Left renal cortex interstitium (tissue), 4 donors: Measurements from ENCODE around the gene RNF130. TPM values are rescaled to one million over a fixed set of nuclear protein-coding genes. Genes with fewer than 3 reads are reported as not detected.
"Not testable (repeated sequence)": the region's sequence is repeated elsewhere in the genome, so short reads cannot be mapped to it uniquely, and the experiment has no call there.

ENCODE experiments used
- DNase-seq, 4 donors: peaks; one replicate each; pipeline ENCODE4 v3.0.0-alpha.2; 2013; ENCODE audit warnings: low read depth in 4 of 4, low spot score in 2 of 4, missing footprints in 1 of 4
- polyA plus RNA-seq, 4 donors: library from polyadenylated mRNA; unstranded; fragments of 120-200 nt; gene quantifications; one replicate each; pipeline ENCODE4 v1.2.1, GENCODE V29; 2013; ENCODE audit not compliant: insufficient read length in 4 of 4

The RNF130 gene
- polyA plus RNA-seq, 4 donors = 71.0 to 77.0 (median 74.7) TPM

DNA sequence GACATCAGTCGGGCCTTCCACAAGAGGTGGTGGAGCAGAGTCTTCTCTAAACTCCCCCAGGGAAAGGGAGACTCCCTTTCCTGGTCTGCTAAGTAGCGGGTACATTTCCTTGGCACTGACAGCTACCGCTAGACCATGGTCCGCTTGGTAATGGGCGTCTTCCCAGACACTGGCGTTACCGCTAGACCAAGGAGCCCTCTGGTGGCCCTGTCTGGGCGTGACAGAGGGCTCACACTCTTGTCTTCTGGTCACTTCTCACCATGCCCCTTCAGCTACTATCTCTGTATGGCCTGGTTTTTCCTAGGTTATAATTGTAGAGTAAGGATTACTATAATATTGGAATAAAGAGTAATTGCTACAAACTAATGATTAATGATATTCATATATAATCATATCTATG, 81.0 kb downstream of the RNF130 start:
- DNase-seq = not testable (repeated sequence)

DNA sequence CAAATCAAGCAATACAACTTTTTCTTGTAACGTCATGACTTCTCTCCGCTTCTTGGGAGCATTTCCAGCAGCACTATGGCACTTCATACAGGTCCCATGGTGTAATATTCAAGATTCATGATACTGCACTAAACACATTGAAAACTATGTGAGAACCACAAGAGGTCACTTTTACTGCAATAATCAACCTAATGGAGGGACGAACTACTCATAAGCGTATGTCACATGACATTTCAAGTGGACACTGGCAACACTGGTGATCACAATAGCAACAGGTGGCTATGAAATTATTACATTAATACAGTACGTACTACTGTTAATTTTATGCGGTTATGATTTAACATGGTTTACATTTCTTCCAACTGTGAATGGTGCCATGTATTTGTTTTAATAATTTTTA, 85.2 kb downstream of the RNF130 start:
- DNase-seq = no peak

DNA sequence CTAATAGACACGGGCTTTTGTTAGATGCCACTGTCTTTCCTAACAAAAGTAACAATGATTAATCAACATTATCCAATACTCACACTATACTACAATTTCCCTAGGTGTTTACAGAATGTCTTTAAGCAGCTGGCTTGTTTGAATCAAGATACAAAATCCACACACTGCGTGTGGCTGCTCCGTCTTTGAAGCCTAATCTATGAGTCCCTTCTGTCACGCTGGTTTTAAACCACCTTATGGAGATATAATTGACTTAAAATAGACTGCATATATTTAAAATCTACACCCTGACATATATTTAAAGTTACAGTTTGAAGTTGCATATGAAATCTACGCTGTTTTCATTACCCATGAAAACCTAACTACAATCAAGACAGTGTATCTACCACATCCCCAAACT, 89.9 kb downstream of the RNF130 start:
- no peak for DNase-seq

DNA sequence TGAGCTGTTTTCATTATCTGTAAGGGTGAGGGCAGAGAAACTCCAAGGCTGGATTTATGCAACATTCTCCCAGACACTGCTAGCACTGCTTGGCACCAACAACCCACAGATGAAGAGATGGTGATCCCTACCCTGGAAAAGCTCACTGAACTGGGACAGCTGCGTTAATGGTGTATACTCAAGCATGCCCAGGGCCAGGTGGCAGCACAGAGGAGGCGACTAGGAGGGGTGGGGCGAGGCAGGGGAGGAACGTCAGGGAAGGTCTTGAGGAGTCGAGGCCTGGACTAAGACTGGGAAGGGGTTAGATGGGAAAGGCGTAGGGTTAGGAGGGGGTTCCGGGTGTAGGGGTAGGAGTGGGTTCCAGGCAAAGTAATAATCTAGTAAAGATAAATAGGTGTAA, 90.8 kb downstream of the RNF130 start:
- no peak for DNase-seq

DNA sequence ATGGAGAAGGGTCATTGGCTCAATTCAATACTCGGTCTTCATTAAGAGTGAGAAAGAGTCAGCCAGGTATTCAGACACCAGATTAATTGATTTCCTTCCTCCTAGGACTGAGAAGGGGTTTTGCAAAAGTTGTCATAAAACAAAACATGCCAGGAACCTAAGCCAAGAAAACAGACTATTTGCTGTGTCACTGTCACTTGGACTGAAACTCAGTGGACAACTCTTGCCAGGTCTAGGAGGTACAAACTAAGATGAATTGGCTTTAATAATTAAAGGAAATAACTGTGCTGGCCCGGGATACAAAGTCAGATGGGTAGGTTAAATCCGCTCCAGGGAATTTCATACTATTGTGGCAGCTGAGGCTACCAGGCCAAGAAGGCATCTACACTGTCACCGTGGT, 92.8 kb downstream of the RNF130 start:
- no peak for DNase-seq

DNA sequence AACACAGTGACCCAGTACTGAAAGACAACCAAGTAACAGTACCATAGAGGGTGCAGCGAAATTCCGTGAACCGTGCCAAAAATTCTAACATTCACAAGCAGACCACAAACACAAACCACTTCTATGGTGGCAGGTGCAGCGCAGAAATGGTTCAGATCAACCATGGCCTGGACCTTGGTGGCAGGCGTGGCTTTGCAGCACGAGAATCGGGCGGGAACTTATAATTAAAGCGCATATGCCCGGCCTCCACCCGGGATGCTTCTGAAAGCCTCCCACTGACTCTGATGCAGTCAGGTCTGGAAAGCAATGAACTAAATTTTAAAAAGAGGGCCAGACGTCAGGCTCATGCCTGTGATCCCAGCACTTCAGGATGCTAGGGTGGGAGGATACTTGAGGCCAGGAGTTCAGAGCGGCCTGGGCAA, 95.8 kb downstream of the RNF130 start:
- DNase-seq = no peak

DNA sequence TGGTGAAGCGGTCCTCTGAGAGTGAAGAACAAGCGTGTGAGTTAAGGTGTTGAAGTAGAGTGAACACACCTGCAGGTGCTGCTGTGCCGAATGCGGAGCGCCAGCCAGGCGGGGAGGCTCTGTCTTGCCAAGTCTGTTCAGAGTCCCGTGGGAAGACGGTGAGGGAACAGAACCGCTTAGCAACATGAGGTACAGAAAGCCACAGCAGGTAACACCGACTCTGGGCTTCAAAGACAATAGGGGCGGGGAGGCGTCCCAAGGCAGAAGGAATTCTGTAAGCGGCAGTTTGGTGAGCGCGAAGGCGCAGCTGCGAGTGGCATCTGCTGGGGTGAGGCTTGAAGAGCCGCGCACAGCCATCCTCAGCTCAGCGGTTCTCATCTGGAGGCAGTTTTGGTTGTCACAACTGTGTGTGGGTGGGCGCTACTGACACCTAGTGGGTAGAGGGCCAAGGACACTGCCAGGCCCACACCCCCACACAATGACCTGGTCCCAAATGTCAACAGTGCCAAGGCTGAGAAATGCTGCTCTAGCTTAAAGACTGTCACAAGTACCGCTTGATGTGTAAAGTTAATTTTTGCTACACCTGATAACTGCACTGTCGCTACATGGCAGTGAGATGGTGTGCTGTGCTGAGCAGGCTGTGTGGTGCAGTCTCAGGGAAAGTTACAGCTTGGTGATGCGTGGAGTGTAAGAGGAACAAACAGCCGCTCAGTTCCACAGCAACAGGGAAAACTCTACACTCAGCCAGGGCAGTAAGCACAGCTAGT, 96.4 kb downstream of the RNF130 start:
- no peak for DNase-seq

DNA sequence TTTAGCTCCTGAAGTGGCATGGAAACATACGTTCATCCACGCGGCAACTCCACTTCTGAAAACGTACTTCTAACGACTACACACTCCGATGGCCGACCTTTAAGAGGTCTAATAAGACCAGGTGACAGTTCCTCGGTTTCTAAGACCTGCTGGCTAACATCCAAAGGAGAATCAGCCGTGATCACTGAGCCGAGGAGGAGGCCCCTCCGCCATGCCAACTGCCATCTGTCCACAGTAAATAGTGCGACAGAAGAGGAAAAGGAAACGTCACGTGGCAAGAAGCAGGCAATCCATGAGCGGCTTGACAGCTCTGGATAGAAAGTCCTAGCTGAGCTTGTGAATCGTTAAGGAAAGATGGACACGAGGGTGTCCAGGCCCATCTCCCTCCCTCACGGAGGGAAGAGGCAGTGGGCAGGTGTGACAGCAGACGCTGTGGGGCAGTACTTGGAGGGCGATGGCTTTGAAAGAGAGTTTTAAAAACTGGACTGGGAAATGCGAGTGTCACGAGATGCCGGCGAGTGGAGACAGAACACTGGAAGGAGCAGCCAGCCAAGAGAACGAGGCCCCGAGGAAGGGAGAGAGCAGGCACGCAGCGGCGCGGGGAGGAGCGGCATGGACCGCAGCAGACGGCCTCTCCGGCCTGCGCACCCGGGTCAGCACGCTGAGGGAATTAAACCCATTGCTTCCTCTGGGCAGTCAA, 97.2 kb downstream of the RNF130 start:
- DNase-seq = no peak

DNA sequence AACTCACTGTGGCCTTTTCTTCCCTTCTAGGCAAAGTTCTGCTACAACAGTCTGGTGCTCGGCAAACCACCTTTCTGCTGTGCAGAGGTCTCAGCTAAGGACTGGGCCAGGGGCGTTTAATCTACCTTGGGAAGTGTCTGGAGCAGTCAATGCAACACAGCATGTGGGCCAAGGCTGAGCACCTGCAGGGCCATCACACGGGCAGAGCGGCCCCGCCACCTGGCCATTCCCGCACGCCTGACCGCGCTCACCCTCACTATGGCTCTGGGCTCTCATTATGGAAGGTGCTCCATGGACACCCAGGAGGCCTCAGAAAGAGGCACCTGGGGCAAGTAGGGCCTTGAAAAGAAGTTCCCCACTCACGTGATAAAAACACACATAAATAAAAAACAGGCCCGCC, 98.2 kb downstream of the RNF130 start:
- DNase-seq = no peak

DNA sequence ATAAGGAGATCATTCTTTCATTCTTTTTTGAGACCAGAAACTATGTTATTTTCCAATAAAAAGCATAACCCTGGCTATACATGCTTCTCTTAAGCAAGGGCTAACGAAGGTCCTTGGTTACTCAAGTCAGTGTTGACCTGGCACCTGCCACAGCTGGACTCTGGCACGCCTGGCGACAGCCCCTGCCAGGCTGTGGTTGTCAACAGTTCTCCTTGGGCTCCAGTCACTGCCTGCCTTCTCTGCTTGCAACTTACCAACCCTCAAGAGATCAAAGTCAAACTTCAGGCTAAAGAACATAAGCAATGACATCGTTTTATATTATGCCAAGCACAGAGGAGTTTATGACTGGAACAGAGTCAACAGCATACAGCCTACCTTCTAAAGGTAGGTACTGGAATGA, 102.4 kb downstream of the RNF130 start:
- no peak for DNase-seq

DNA sequence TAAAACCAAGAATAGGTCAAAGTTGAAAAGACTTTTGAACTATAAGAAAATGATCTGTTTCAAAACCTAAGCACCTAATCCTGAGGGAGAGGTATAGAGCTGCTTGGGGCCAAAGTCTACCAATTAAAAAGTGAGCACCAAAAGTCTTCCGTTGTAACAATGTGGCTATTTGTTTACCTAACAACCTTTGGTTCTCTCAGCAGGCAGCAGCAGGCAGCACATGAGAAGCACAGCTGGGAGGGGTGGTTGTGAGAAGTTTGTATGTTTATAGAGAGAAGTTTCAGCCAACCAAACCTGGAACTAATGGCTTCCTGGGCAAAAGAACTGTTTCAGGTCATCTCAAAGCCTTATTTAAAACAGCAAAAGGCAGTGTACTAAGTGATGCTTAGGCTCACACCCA, 104.1 kb downstream of the RNF130 start:
- DNase-seq = no peak

DNA sequence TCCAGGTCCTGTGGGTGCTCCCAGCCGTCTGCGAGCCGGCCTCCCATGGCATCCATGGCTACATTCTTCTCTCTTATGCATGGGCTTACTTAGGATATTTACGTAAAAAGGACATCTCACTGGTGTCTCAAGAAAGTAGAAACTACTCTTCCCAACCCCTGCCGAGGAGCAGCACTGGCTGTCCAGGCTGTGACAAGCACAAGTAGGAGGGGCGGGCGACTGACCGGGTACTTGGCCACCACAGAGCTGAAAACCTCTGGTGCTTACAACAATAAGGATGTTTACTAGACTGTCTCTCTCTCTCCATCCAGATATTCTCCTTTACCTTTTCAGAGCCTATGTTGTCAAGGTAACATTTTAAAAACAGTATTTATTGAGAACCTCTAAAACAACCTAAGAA, 107.5 kb downstream of the RNF130 start:
- no peak for DNase-seq

DNA sequence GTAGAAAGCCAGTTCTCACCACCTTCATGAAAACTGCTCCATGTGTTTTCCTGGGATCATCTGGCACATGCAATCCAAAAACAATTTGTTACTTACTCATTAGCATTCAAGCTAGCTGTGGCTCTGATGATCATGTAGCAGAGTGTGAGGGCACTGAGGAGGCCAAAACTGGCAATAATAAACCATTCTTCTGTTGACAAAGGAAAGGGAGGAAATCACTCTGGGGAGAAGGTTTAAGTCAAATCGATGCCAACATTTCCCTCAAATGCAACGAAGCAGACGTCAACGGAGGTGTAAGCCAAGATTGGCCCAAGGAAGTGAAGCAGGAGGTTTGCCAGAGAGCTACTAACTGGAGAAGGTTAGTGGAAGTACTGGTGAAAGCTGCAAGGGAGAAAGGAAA, 108.2 kb downstream of the RNF130 start:
- no peak for DNase-seq

DNA sequence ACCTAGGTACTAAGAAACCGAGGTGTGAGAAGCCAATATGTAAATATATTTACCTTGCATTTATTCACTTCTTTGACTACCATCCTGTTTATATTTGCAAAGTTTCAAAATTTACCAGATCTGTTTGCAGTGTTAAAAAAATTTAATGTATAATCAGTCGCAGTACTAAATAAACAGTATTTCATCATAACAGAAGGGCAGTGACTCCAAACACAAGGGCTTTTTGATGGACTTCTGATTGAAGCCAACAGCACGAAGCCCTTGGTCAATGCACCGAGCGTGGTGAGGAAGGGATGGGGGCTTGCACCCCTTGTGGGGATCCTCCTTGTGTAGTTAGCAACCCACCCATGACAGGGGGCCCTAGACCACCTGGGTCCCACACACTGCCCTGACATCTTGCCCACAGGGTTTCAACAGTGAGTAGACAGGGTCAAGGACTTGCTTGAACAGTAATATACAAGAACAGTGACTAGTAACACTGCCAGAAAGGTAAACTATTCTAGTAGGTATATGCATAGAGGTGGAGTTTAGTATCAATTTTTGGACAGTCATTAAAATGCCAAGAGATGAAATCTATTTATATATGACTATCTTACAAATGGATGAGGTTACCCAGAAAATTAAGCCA, 111.2 kb downstream of the RNF130 start:
- no peak for DNase-seq

DNA sequence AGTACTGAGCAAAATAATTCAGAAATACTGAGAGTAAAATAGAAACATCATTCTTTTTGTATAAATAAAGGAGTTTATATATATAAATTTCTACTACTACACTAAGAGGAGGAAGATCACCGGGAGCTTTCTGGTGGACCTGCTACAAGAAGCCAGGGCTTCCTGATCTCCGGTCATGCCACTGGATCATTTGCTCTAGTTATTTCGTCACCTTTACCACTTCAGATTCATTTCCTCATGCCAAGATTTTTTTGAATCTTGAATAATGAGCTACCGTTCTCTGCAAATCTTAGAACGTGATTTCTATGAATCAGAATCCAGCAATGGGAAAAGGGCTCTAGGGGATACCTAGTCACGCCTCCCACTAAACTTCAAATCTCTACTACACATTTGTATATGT, 111.9 kb downstream of the RNF130 start:
- no peak for DNase-seq

DNA sequence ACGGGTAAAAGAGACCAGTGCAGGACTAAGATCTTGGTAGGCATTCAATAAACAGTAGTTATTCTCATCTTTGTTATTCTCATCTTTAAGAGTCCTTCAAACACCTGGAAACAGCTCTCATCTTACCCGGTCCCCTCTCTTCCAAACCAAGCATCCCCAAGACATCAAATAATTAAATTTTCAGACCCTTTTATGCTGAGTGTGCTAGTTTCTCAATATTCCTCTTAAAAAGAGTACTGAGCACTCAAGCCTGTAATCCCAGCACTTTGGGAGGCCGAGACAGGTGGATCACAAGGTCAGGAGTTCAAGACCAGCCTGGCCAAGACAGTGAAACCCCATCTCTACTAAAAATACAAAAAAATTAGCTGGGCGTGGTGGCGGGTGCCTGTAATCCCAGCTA, 112.4 kb downstream of the RNF130 start:
- not testable (repeated sequence) for DNase-seq

DNA sequence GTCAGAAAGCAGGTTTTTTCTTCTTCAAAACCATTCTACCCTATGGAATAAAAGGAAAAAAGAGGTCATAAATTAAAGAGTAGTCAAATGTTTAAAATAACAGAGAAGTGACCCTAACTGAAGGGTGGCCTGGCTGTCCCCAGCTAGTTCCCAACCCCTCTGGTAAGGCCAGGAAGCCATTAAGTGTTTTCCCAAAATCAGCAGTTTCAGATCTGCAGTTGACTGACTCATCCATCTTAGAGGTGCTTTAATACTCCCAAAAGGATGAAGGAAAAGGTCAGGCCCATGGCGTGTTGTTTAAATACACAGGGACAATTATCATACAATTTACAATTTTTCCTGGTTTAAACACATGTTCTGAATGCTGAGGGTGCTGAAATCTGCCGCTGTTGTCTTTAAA, 115.9 kb downstream of the RNF130 start:
- DNase-seq = no peak

DNA sequence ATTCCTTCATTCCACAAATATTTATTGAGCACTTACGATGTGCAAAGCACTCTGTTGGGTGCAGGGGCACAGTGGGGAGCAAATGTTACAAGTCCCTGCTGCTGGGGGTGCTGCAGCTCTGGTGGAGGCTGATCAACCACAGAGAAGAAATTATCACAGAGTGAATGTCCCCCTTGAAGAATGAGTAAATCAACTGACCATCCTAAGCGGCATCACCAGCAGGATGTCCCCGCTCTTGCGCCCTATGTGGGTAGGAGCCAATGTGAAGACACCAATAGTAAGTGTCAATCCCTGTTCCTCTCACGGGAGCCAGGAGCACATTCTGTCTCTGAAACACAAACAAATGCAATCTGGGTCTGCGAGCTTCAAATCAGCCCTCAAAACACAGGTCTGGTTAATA, 116.5 kb downstream of the RNF130 start:
- no peak for DNase-seq

DNA sequence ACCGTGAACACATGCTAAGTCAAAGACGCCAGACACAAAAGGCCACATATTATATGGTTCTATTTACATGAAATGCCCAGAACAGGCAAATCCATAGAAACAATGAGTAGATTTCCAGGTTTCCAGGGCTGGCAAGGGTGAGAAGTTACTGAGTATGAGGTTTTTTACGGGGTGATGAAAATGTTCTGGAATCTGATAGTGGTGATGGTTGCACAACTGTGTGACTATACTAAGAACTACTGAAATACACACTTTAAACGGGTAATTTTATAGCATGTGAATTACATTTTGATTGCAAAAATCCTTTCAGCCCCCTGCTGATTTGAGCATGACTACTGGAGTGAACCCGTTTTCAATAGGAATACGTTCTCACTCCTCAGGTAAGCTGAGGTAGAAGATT, 117.1 kb downstream of the RNF130 start:
- no peak for DNase-seq

DNA sequence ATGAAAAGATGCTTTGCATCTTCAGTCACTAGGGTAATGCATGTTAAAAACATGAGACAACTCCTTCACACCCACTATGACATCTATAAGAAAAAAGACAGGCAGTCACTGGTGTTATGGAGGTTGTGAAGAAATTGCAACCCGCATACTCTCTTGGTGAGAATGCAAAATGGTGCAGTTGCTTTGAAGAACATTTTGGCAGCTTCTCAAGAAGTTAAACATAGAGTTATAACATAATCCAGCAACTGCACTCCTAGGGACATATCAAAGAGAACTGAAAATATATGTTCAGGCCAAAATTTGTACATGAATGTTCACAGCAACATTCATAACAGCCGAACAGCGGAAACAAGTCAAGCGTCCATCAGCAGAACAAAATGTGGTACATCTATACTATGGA, 117.6 kb downstream of the RNF130 start:
- DNase-seq = no peak

DNA sequence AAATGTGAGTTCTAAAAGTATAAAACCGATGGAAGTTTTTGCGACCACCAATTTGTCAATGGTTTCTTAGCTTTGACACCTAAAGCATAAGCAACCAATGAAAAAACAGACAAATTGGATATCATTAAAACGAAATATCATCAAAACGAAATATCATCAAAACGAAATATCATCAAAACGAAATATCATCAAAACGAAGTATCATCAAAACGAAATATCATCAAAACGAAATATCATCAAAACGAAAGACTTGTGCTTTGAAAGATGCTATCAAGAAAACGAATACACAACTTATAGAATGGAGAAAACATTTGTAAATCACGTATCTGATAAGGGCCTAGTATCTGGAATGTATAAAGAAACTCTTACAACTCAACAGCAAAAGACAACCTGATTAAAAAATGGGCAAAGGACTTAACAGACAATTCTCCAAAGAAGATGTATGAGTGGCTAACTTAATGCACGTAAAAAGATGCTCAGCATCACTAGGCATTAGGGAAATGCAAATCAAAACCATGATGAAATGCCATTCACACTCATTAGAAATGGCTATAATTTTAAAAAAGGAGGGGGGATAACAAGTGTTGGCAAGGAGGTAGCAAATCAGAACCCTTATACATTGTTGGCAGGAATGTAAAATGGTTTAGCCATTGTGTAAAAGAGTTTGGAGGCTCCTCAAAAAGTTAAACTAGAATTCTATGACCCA, 134.4 kb downstream of the RNF130 start:
- DNase-seq = no peak
